ENCODE data around the gene FGD5.

- no peak for TF ChIP-seq CTCF (IDR thresholded peaks at IDR 0.05)
- no peak for TF ChIP-seq POLR2A (IDR thresholded peaks at IDR 0.05)
- TF ChIP-seq POLR2AphosphoS5 (IDR thresholded peaks at IDR 0.05; ENCODE audit: insufficient read depth in 1 of 2, low read depth in 1 of 2) = no peak
Measured at GRCh38 chr3:14834807-14835466, 16.2 kb downstream of the FGD5 start.

Data from vagina (tissue), 2 donors.